Endothelial cell of umbilical vein (primary cell): Measurements from ENCODE around the gene AUTS2. TPM values are rescaled to one million over a fixed set of nuclear protein-coding genes. Genes with fewer than 3 reads are reported as not detected.

Source experiments
- BruUV-seq: library from RNA; stranded (reverse); fragments of 400-500 nt; replicated peaks from 2 replicates; lab custom pipeline; 2021; lab: Mats Ljungman, UMichigan
- CTCF ChIA-PET: fragments of 300-600, 350-600 bp; sonication (Branson Sonifier 250); formaldehyde crosslinking; loops from one replicate; lab custom pipeline; 2021; ENCODE audit warnings: antibody characterized with exemption, inconsistent platforms; lab: Charles Lee
- POLR2A ChIA-PET: fragments of 300-600, 350-600 bp; sonication (Branson Sonifier 250); formaldehyde crosslinking; loops from one replicate; lab custom pipeline; 2021; ENCODE audit warnings: antibody characterized with exemption, inconsistent platforms; lab: Charles Lee
- DNase-seq: peaks from one replicate; pipeline ENCODE4 v3.0.0-alpha.2; 2011; ENCODE audit warnings: low read depth, low spot score
- FAIRE-seq: peaks from 2 replicates; lab custom pipeline; 2011; peaks lifted over from hg19 to GRCh38; lab: Jason Lieb, UNC
- H2AFZ ChIP-seq: 2 replicates; pipeline ENCODE4 v1.6.0; 2012; ENCODE audit warnings: low read depth, low read length, control low read depth, inconsistent platforms
- H3K27ac ChIP-seq: 2 replicates; pipeline ENCODE4 v1.5.1; 2011; ENCODE audit warnings: low read depth, mild to moderate bottlenecking, control low read depth, low read length, moderate library complexity; ENCODE audit not compliant: insufficient read depth
- H3K27me3 ChIP-seq, 2 experiments: 2 replicates each; pipeline versions ENCODE4 v1.6.0 to v1.6.1; 2011; ENCODE audit warnings: low read length in 2 of 2, mixed read lengths in 1 of 2; ENCODE audit not compliant: control insufficient read depth in 2 of 2, insufficient read depth in 2 of 2
- H3K36me3 ChIP-seq, 2 experiments: 2 replicates in 1 of 2; 3 replicates in 1 of 2; pipeline ENCODE4 v1.5.1; 2011; ENCODE audit warnings: low read length in 2 of 2, mild to moderate bottlenecking in 1 of 2, moderate library complexity in 1 of 2; ENCODE audit not compliant: control insufficient read depth in 2 of 2, insufficient read depth in 2 of 2; ENCODE audit errors: extremely low read depth in 1 of 2
- H3K4me1 ChIP-seq: 3 replicates; pipeline ENCODE4 v1.5.1; 2011; ENCODE audit warnings: mild to moderate bottlenecking, low read length; ENCODE audit not compliant: control insufficient read depth, insufficient read depth; ENCODE audit errors: extremely low read depth
- H3K4me2 ChIP-seq: 2 replicates; pipeline ENCODE4 v1.6.1; 2011; ENCODE audit warnings: low read length, control low read depth, mixed read lengths; ENCODE audit not compliant: insufficient read depth
- H3K4me3 ChIP-seq, 3 experiments: fragments of 200-600 bp in 1 of 3; sonication (generic), shearing (Covaris generic) in 1 of 3; replicated peaks in 1 of 3; 2 replicates each; pipeline ENCODE4 v1.5.1; 2011 to 2016; ENCODE audit warnings: control low read depth in 3 of 3, low read length in 3 of 3, mild to moderate bottlenecking in 2 of 3, inconsistent platforms in 1 of 3, low read depth in 1 of 3, moderate library complexity in 1 of 3; ENCODE audit not compliant: insufficient read depth in 1 of 3
- H3K79me2 ChIP-seq: 2 replicates; pipeline ENCODE4 v1.6.0; 2012; ENCODE audit warnings: low read length, inconsistent platforms; ENCODE audit not compliant: control insufficient read depth, insufficient read depth
- H3K9ac ChIP-seq: replicated peaks from 2 replicates; pipeline ENCODE3; 2011; ENCODE audit warnings: low read length, control low read depth; ENCODE audit not compliant: insufficient read depth; ENCODE audit errors: extremely low read depth
- H3K9me1 ChIP-seq: replicated peaks from 3 replicates; pipeline ENCODE4 v1.6.0; 2011; ENCODE audit warnings: mild to moderate bottlenecking, low read length; ENCODE audit not compliant: control insufficient read depth, insufficient read depth; ENCODE audit errors: extremely low read depth
- H3K9me3 ChIP-seq: replicated peaks from 2 replicates; pipeline ENCODE4 v1.5.1; 2012; ENCODE audit warnings: low read length, inconsistent platforms; ENCODE audit not compliant: control insufficient read depth, insufficient read depth
- H4K20me1 ChIP-seq: replicated peaks from 2 replicates; pipeline ENCODE3; 2011; ENCODE audit warnings: mild to moderate bottlenecking, low read length; ENCODE audit not compliant: control insufficient read depth, insufficient read depth; ENCODE audit errors: extremely low read depth
- EZH2 ChIP-seq: IDR thresholded peaks from 2 replicates; pipeline ENCODE4 v1.6.1; 2012; ENCODE audit warnings: borderline replicate concordance, low read depth, mild to moderate bottlenecking, moderate library complexity, low read length, inconsistent platforms; ENCODE audit not compliant: severe bottlenecking
- FOS ChIP-seq: IDR thresholded peaks from 2 replicates; pipeline ENCODE4 v1.6.1; 2011; ENCODE audit warnings: mild to moderate bottlenecking, low read length, moderate library complexity, borderline replicate concordance; ENCODE audit not compliant: insufficient read depth
- GATA2 ChIP-seq: IDR thresholded peaks from 2 replicates; pipeline ENCODE4 v1.7.0; 2011; ENCODE audit warnings: low read depth, mild to moderate bottlenecking, moderate library complexity, mixed read lengths, low read length; ENCODE audit not compliant: insufficient read length, insufficient read depth
- JUN ChIP-seq: IDR thresholded peaks from 2 replicates; pipeline ENCODE4 v1.6.1; 2011; ENCODE audit warnings: borderline replicate concordance, low read depth; ENCODE audit not compliant: insufficient read length, insufficient read depth
- MAX ChIP-seq: IDR thresholded peaks from 2 replicates; pipeline ENCODE4 v1.6.1; 2011; ENCODE audit not compliant: insufficient read depth, insufficient read length
- MYC ChIP-seq: IDR thresholded peaks from one replicate; pipeline ENCODE4 v1.6.1; 2011; ENCODE audit warnings: mild to moderate bottlenecking, low read depth, low read length
- POLR2A ChIP-seq: IDR thresholded peaks from 2 replicates; pipeline ENCODE4 v1.6.1; 2012; ENCODE audit warnings: low read depth, mild to moderate bottlenecking, control low read depth, low read length
- POLR2AphosphoS5 ChIP-seq: IDR thresholded peaks from 2 replicates; pipeline ENCODE4 v1.6.1; 2012; ENCODE audit warnings: low read depth, mild to moderate bottlenecking, control low read depth, low read length, moderate library complexity; ENCODE audit not compliant: insufficient read depth
- dilution Hi-C: fragments of 300-500 bp; cut with MboI; formaldehyde crosslinking; loops from one replicate; pipeline ENCODE4 v1.15.0; 2019; ENCODE audit warnings: low sequenced_read_pairs; ENCODE audit not compliant: extremely low pct_ligation_motif_present
- intact Hi-C: fragments of 100-400 bp; cut with micrococcal nuclease; formaldehyde crosslinking; loops from one replicate; pipeline ENCODE4 v1.10.0; 2022
- polyA plus RNA-seq, 4 experiments: library from polyadenylated mRNA; depleted of rRNA in 3 of 4; stranded (reverse) in 3 of 4; unstranded in 1 of 4; fragments of >200 nt; gene quantifications; 2 replicates each; pipeline versions ENCODE4 v1.2.1 to v1.2.3, GENCODE V29; 2011 to 2012; ENCODE audit warnings: missing spikeins in 1 of 4
- total RNA-seq: library from RNA; stranded (reverse); gene quantifications from 2 replicates; pipeline ENCODE4 v1.2.3, GENCODE V29; 2021
- TF ChIP-seq, protein P1 (sequence below), 2 donors: IDR thresholded peaks; 1 replicate in 1 of 2; 2 replicates in 1 of 2; pipeline ENCODE4 v1.5.1; 2011; ENCODE audit warnings: low read length in 2 of 2, mild to moderate bottlenecking in 2 of 2, moderate library complexity in 2 of 2, control low read depth in 1 of 2, inconsistent platforms in 1 of 2, low read depth in 1 of 2; ENCODE audit not compliant: insufficient read depth in 1 of 2; ENCODE audit errors: extremely low read depth in 1 of 2

AUTS2 gene
- total and polyA plus RNA-seq, 2 donors (not counting 3 experiments of a cell fraction or from before 2014, with no cell fraction given) = 0.59 to 8.0 TPM

DNA sequence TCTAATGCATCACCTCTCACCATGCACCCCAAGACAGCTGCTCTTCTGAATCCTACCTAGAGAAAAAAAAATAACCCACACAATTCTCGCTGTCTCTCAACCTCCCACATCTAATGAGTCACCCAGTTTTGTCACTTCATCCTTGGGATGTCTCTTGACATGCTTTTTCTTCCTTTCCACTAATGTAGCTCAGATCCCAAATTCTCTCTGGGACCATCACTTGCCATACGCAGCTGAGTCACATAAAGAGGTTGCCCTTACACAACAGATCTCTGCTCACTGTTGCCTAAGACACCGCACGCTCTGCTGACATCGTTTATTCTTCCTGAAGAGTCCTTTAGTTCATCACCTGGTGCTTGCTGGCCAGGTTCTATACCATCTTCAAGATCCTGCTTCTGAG lies 927.7 kb downstream of the AUTS2 start:
- POLR2A ChIA-PET = no interaction called here
- Histone ChIP-seq H3K9ac (no peak overlapping the region), H3K4me1 (no peaks in the 10 kb centered on the region), H3K9me1 (no peaks in the 10 kb centered on the region), H3K4me2 (no peak overlapping the region), H4K20me1 (no peaks in the 10 kb centered on the region), H3K27ac (no peak overlapping the region), H2AFZ (no peak overlapping the region), H3K79me2 (no peaks in the 10 kb centered on the region), H3K4me3 (no peak overlapping the region), H3K36me3 (no peaks in the 10 kb centered on the region), H3K9me3 (peaks cover 5% of the 10 kb centered on the region), H3K27me3 (no peaks in the 10 kb centered on the region)
- TF ChIP-seq MYC (no peak), JUN (no peak), POLR2AphosphoS5 (no peak), FOS (no peak), GATA2 (no peak), EZH2 (no peak), POLR2A (no peak), MAX (no peak)
- TF ChIP-seq, protein P1, sequence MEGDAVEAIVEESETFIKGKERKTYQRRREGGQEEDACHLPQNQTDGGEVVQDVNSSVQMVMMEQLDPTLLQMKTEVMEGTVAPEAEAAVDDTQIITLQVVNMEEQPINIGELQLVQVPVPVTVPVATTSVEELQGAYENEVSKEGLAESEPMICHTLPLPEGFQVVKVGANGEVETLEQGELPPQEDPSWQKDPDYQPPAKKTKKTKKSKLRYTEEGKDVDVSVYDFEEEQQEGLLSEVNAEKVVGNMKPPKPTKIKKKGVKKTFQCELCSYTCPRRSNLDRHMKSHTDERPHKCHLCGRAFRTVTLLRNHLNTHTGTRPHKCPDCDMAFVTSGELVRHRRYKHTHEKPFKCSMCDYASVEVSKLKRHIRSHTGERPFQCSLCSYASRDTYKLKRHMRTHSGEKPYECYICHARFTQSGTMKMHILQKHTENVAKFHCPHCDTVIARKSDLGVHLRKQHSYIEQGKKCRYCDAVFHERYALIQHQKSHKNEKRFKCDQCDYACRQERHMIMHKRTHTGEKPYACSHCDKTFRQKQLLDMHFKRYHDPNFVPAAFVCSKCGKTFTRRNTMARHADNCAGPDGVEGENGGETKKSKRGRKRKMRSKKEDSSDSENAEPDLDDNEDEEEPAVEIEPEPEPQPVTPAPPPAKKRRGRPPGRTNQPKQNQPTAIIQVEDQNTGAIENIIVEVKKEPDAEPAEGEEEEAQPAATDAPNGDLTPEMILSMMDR (IDR thresholded peaks at IDR 0.05; ENCODE audit: extremely low read depth in 1 of 2, insufficient read depth in 1 of 2, low read depth in 1 of 2, low read length in 2 of 2) = no peak
- no peak for DNase-seq
- intact Hi-C loops = no loop called here
- dilution Hi-C loops = no loop called here
- CTCF ChIA-PET = no interaction called here
- FAIRE-seq = no peak
- BruUV-seq = no TSS peak
